HTERT RPE-1 (cell line): ENCODE data around the gene VAV2.
"Not testable (repeated sequence)": the region's sequence is repeated elsewhere in the genome, so short reads cannot be mapped to it uniquely, and the experiment has no call there.

Experiments
- in situ Hi-C: fragments of 300-500 bp; cut with MboI; formaldehyde crosslinking; loops from 4 replicates; pipeline ENCODE4 v1.14.3; 2020; ENCODE audit warnings: low sequenced_read_pairs

VAV2 gene

DNA sequence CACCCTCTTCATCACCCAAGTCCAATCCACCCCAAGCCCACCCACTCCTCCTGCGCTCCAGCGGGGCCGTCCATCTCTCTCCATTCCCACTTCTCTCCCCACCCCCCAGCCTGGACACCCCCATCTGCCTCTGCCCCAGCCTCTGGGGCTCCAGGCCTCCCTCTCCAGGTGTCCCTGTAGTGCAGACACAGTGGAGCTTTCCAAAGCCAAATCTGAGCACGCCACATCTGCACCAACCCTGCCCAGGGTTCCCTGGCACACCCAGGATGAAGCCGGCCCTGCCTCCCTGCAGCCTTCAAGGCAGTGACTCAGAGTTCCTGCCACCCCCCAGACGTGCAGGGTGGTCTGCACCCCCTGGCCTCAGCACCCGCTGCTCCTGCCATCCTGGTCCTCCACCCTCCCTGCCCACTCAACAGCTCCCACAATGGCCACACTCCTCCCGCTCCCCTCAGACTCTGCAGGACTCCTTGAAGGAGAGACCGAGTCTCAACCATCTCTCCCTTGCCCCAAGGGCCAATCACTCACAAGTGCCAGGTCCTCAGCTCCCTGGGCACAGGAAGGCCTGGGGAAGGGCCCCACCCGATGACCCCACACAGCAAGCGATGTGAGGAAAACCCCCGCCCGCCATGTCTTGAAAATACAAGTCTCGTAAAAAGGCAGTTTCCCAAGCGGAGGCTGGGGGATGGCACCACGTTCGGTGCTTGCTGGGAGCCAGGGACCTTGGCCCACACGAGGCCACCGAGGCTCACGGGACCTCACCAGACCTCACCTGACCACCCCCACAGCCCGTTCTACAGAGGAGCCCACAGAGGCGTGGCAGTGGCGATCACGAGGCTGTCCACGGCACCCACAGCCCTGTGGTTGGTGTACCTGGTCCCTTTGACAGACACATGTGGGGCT, 22.2 kb downstream of the VAV2 start:
- in situ Hi-C loops: no loop called here

- in situ Hi-C loops: no loop called here
Measured at GRCh38 chr9:133968966-133969617, 23.0 kb downstream of the VAV2 start.

DNA sequence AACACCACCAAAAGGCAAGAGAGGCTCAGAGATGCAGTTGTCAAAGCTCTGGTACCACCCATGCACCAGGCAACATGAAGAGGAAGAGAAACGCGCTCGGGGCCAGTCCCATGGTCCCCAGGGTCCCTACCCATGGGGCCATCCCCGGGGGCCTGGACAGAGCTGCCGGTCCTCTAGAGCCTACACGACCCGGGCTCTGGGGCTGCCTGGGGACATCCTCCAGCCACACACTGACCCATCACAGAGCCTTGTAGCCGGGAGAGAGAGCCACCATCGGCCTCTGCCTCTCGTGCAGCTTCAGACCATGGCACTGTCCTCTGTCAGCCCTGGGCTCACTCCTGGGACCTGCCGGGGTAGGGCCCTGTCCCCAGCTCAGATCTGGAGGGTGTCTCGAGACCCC, 23.7 kb downstream of the VAV2 start:
- in situ Hi-C loops: no loop called here

DNA sequence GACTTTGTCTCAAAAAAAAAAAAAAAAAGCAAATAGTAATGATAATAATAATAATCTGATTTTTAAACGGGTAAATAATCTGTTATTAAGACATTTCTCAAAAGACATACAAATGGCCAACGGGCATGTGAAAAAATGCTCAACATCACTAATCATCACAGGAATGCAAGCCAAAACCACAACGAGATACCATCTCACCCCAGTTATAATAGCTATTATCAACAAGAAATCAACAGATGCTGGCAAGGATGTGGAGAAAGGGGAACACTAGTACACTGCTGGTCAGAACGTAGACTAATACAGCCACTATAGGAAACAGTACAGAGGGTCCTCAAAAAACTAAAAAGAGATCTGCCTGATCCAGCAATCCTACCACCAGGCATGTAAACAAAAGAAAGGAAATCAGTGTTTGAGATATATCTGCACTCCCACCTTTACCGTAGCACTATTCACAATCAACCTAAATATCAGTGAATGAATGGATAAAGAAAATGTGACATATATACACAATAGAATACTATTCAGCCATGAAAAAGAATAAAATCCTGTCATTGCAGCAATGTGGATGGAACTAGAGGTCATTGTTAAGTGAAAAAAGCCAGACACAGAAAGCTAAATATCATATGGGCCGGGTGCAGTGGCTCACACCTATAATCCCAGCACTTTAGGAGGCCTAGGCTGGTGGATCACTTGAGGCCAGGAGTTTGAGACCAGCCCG, 24.9 kb downstream of the VAV2 start:
- in situ Hi-C loops: no loop called here

DNA sequence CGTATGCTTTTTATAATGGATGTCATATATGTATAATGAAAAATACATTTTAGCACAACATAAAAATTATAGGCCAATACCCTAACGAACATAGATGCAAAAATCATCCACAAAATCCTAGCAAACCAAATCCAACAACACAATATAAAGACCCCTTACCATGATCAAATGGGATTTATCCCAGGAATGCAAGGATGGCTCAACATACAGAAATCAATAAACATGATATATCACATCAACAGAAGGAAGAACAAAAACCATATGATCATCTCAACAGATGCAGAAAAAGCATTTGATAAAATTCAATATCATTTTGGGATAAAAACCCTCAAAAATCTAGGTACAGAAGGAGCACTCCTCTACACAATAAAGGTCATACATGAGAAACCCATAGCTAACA, 27.7 kb downstream of the VAV2 start:
- in situ Hi-C loops: no loop called here

GRCh38 chr9:133963166-133963565, 29.0 kb downstream of the VAV2 start:
- in situ Hi-C loops: no loop called here

DNA sequence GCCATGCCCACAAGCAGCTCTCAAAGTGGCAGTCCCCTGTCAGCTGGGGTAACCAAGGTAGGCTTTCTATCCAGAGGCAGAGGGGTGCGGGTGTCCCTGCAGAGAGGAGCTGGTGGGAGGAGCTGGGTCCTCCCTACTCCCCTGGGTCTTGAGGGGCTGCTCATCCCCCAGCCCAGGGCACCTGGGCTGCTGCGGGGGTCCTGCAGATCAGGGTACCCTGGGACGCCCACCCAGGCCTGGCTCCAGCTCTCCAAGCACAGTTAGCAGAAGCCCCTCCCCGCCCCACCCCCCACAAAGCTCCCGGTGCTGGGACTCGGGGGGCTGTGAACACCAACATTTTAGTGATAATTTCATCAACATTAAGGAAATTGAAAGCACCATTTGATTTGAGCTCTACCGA, 29.8 kb downstream of the VAV2 start:
- in situ Hi-C loops: no loop called here

GRCh38 chr9:133961226-133962165, 30.6 kb downstream of the VAV2 start:
- in situ Hi-C loops: no loop called here

DNA sequence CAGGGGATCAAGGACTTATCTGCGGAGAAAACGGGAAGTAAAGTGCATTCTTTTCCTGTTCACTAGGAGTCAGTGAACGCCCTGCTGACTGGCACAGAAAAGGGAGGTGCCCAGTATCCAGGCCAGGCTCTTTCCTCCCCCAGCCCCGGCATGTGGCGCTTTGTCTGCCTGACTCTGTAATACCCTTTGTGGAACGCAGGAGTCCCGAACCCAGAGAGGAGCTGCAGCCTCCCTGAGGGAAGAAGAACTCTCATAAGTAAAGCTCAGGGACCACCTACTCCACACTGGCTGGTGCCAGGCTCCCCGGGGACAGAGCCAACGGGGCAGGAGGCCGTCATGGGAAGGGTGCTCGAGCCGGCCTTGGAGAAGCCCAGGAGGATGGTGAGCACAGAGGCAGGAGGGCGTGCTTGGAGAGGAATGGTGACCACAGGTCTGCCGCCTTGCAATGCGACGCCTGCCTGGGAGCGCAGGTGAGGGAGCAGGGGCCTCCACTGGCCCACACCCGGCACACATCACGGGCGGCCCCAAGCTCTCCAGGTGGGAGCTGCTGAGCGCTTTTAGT, 31.5 kb downstream of the VAV2 start:
- in situ Hi-C loops: no loop called here

DNA sequence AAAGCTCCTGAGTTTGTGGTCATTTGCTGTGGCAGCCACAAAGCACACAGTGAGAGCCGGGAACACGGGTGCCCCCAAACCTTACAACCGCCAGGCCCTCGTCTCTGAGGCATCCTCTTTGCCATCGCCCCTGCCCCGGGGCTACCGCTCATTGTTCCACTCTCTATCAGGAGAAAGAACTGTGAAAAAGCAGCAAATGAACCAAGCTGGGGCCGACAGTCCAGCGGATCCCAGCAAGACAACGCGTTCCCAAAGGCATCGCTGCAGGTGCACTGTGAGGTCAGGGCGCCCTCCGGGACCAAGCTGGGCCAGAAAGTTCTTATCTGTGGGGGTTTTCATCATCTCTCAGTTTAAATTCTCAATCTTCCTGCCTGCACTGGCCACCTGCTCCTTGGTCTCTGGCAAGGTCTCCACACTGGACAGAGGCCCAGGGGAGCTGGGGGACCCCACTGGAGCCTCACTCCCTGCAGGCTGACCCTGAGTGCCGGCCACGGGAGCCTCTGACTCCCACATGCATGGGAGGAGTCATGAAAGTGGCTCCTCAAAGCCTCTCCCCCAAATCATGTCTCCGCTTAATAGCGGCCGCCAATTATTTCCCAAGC, 32.1 kb downstream of the VAV2 start:
- in situ Hi-C loops: no loop called here

DNA sequence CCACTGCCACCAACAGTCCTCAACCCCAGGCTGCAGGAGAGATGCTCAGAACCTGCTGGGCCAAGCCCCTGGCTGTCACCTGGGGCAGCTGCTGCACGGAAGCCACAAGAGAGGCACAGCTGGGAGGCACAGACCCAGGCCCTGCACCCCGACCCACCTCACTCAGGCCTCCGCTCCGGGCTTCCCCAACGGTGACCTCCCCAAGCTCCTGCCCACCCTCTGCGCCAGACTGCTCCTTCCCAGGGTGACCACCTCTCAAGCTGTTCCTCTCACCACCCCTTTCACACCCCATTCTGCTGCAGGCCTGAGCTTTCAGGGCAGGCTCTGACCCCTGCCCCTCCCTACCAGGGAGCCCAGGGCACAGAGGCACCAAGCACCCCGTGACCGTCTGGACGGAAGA, 33.0 kb downstream of the VAV2 start:
- in situ Hi-C loops: no loop called here

- in situ Hi-C loops: no loop called here
Measured at GRCh38 chr9:133958756-133959155, 33.4 kb downstream of the VAV2 start.

- in situ Hi-C loops: not testable (repeated sequence)
Measured at GRCh38 chr9:133957772-133958171, 34.4 kb downstream of the VAV2 start.

GRCh38 chr9:133957328-133957727, 34.8 kb downstream of the VAV2 start:
- in situ Hi-C loops: no loop called here

GRCh38 chr9:133956520-133957076, 35.5 kb downstream of the VAV2 start:
- in situ Hi-C loops: no loop called here

DNA sequence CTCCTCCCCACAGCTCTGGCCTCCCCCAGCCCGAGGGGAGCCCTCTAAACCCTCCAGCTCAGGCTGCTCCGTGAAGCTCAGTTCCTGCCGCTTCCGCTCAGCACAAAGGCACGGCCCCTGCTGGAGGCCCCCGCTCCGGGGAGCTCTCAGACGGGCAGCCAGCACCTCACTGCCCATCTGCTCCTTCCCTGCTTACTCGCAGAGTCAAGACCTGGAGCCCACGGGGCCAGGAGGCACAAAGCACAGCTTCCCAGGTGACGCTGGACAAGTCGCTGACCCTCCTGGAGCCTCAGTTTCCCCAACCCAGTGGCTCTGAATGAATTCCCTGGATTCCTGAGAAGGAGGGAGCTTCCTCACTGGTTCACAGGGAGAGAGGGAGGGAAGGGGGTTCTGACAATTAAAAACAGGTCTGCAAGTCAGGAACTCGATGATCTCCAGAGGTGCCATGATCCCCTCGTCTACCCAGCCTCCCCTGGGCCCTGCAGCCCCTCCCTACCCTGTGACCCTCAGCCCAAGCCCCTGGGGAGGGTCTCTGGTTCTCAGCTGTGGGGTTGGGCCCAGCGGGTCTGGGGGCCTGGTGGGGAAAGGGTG, 36.2 kb downstream of the VAV2 start:
- in situ Hi-C loops: no loop called here

GRCh38 chr9:133954862-133955529, 37.1 kb downstream of the VAV2 start:
- in situ Hi-C loops: no loop called here

DNA sequence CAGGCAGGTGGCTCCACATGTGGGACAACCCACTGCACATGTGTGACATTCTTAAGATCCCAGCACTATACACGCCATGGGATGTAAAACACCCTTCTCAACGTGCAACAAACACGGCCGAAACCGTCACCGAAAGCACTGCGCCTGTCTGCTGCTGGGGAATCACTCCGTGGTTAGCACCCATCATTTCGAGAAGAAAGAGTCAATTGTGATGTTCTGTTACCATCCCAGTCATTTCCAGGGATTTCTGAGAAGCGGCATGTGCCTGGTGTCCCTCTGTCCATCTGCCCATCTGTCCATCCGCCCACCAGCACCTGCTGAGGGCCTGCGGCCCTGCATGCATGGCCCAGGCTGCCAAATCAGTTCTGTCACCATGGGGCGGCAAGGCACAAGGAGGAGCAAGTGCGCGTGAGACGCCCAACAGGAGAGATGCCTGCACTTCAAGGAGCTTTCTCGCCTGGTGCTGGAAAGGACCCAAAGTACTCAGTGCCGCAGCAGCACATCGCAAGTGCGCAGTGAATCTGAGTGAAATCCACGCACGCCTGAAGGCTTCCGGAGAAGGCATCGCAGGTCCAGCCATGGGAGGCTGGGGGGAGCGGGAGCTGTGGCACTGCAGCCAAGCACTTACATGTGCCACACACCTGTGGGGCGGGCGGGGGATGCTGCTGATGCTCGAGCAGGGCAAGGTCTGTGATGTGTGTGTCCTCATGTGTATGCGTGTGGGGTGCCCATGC, 38.0 kb downstream of the VAV2 start:
- in situ Hi-C loops: no loop called here
